ENCODE results near the gene LRRC46.

GRCh38 chr17:47864791-47865216 lies 33.3 kb downstream of the LRRC46 start:
- TF ChIP-seq CTCF (conservative IDR thresholded peaks at IDR 0.05; ENCODE audit: low read depth in 2 of 2) = no peak
- TF ChIP-seq CREB1 (CRISPR knock-in tag; IDR thresholded peaks at IDR 0.05; ENCODE audit: low read depth) = no peak
- TF ChIP-seq, protein P1, sequence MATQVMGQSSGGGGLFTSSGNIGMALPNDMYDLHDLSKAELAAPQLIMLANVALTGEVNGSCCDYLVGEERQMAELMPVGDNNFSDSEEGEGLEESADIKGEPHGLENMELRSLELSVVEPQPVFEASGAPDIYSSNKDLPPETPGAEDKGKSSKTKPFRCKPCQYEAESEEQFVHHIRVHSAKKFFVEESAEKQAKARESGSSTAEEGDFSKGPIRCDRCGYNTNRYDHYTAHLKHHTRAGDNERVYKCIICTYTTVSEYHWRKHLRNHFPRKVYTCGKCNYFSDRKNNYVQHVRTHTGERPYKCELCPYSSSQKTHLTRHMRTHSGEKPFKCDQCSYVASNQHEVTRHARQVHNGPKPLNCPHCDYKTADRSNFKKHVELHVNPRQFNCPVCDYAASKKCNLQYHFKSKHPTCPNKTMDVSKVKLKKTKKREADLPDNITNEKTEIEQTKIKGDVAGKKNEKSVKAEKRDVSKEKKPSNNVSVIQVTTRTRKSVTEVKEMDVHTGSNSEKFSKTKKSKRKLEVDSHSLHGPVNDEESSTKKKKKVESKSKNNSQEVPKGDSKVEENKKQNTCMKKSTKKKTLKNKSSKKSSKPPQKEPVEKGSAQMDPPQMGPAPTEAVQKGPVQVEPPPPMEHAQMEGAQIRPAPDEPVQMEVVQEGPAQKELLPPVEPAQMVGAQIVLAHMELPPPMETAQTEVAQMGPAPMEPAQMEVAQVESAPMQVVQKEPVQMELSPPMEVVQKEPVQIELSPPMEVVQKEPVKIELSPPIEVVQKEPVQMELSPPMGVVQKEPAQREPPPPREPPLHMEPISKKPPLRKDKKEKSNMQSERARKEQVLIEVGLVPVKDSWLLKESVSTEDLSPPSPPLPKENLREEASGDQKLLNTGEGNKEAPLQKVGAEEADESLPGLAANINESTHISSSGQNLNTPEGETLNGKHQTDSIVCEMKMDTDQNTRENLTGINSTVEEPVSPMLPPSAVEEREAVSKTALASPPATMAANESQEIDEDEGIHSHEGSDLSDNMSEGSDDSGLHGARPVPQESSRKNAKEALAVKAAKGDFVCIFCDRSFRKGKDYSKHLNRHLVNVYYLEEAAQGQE (IDR thresholded peaks at IDR 0.05; ENCODE audit: unreplicated experiment) = no peak

Data from GM23338 (cell line).